GM18519 (cell line): Measurements from ENCODE around the gene STARD13.
"Not testable (repeated sequence)": the region's sequence is repeated elsewhere in the genome, so short reads cannot be mapped to it uniquely, and the experiment has no call there.

ENCODE experiments used
- ATAC-seq: cut with Tn5 transposase; IDR thresholded peaks from one replicate; pipeline ENCODE4 v1.9.1; 2021; ENCODE audit warnings: mild to moderate bottlenecking, moderate library complexity; ENCODE audit not compliant: unreplicated experiment, low FRiP score

STARD13 gene

GRCh38 chr13:33260168-33261098, 25.1 kb downstream of the STARD13 start:
- no peak for ATAC-seq

DNA sequence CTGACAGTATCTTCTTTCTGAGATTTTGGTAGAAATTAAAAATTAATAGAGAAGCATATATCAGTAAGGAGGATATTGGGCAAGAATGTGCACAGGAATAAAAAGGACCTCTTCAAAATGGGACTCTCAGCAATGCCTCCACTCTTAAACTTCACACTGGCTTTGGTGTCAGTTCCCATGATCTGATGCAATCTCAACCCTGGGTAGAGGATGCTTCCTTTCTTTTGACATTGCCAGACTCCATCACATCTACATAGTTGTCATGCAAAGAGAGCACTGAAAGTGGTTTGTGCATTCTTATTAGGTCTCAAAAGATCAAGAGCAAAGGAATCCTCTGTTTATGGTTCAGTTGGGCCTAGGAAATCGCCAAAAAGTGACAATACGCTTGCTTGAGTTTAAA, 26.3 kb downstream of the STARD13 start:
- no peak for ATAC-seq

DNA sequence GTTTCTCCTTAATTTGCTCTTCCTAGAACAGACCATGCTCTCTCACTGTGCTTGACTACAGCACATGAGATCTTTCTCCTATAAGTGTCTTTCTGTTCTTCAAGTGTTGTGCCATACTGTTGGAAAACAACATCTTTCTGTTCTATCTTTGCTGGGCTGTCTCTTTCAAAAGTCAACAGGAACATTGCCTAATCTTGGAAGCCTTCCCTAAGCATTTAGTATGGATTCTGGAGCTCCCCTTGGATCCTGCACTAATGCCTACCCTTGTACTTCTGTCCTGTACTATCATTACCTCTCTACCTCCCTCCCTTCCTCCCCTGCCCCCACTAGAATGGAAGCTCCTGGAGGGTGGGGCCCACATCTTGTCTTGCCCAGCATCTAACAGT, 26.8 kb downstream of the STARD13 start:
- no peak for ATAC-seq

DNA sequence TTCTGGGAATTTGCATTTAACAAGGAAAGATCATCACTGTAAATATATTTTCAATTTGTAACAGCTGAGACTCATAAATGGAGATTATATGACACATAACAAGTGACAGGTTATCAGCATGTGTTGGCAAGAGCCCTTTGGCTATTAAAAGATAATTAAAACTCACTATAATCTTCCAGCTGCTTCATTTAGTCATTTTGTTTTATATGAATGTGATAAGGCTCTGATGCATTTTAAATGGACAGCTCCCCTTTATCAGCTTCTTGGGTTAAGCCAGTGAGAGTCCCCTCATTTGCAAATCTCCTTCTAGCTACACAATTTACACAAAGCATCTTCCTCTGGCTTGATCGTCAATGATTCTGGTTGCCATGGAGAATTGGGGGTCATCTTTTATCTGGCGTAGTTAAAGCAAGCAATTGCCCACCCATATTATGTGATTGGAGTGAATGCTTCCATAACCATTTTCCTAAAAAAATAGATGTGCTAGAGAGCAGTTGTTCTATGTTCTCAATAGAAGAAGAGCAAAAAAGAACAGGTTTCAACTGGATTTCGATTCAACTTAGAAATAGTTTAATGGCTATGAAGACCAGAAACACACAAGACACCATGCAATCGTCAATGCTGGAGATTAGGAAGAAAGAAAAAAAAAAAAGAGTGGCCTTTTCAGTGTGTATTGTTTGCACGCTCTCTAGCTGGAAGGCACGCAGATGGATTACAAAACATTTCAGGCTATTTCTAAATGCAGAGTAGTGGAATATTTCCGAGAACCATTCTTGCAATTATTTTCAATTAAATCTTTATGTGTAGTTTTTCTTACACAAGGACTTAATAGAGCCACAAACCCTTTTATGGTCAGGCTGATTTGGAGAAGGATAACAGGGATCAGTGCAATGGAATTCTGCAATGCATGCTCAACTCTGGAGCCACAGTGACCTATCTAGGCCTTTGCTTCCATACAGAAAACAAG, 27.4 kb downstream of the STARD13 start:
- no peak for ATAC-seq

DNA sequence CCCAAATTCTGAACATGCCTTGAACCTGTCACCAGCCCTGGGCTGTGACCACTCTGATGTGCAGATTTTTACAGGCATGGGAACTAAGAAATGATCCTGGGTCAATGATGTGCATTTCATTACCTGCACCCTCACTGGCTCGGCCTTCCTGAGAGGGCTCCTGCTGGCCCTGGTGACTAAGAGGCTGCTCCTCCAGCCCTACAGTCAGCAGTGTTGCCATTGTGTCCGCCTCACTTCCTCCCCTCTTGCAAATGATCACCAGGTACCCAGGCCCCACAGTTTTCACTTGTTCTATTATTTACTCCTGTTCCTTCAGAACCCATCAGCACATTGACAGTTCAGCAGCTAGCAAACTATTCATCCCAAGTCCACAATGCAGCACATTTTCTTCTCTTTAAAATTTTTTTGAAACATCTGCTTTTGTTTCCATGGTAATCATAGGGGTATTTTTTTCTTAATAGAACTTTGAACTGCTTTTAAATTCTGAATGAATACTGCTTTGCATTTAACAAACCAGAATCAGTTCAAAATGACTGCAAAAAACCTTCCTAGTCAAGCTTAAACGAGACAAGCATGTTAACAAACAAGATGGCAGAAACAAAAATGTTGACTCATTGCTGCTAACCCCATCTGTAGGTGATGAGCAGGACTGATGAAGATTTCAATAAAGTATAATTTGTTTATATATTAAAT, 29.3 kb downstream of the STARD13 start:
- no peak for ATAC-seq

DNA sequence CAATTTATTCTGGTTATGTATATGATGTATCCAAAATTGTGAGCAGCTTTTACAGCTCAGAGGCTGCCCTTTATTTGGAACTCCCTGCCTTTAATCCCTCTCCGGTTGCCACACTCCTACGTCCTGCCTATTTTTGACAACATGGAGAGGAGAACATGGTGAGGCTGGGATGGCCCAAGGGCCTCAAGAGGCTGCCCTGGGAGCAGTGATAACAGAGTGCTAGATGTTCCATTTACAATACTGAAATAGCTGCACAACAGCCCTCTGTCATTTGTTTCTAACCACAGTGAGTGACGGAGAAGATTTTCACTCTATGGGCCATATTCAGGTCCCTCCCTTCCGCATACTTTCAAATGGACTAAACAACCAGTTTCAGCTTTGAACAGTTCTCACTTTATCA, 33.4 kb downstream of the STARD13 start:
- no peak for ATAC-seq

DNA sequence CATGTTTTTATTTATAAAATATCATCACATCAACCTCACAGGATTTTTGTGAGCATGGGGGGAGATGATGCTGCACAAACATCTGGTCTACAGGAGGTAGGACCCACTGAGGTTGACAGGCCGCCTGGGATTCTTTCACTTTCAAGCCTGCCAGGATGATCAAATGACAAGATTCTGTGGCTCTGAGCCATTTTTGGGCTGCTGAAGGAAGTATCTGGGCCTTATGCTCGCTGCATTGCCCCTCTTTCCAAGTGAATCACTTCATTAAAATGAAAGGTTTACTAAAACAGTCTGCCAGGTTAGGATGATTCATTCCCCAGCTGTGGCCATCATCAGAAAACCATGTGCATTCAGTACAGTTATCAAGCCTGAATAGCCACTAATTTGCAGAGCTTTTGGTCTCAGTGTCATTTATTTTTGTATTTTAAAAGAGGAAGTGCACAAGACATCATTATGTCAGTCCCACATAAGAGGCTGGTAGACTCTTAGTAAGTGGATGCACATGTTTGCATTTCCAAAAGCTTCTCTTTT, 34.4 kb downstream of the STARD13 start:
- ATAC-seq = peak; percentile 76

DNA sequence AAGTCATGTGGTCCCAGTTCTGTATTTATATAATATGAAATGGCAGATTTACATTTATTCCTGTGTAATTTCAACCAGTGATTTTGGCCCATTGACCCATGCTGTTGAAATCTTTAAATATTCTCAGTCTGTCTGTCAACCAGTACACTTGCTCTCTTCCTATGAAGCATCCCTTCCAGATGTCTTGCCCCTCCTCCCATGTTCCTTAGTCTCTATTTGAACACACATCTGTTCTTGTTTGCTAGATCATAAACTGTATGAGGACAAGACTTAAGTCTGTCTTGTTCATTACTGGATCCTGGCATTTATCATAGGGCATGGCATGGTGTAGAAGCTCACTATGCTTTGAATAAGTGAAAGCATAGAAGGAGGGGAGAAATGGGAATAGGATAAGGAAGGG, 34.9 kb downstream of the STARD13 start:
- no peak for ATAC-seq

DNA sequence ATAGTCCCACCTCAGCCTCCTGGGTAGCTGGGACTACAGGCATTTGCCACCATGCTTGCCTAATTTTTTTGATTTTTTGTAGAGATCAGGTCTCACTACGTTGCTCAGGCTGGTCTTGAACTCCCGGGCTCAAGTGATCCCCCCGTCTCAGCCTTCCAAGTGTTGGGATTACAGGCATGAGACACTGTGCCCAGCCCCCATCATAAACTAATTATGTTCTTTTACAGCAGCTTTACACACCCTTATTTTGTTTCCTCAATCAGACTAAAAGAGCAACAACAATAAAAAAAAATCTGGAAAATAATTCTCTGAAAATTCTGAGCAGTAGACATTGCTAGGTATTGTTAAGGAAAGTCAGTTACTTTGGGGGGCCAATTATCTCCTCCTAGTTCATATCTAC, 35.7 kb downstream of the STARD13 start:
- ATAC-seq = no peak

- no peak for ATAC-seq
These were observed 36.5 kb downstream of the STARD13 start for GRCh38 chr13:33249066-33249465.

DNA sequence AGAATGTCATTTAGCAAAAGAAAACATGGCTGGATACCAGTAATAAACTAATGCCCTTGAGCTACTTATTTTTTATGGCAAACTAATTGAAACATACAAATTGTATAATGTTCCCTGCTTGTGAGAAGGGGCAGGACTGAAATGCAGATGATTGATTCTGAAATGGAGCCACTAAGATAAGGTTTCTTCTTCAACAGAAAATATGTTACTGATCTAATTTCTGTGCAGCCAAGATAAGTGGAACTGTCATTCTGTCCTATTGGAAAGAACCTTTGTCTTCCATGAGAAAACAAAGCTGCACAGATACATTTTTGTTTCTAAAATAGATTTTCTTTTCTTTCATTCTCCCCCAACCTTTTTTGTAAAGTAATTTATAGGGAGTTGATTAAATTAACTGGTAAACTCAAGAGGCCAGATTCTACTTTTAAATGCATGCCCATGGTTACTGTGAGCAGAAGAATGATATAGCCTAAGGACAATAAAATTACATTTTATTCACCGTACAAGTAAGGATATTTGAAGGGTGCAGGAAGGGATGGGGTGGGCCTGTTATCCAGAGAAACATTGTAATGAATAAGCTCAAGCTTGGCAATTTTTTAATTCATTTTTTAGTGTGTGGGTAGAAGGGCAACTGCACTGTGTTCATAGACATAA, 39.9 kb downstream of the STARD13 start:
- no peak for ATAC-seq

DNA sequence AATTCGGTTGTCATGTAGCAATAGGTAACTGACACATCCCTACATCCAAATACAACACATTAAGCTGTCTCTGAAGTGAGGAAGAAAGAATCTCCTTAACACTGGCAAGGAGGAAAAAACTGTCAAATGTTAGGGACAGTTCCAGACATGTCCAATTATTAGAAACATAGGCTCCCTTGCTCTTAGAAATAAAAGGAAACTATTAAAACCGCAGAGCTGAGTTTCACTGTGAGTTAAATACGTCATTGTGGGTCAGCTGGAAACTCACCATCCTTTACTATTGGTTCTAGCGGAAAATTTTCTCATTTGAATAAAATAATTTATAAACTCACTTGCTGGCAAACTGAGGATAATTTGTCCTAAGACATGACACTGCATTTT, 40.7 kb downstream of the STARD13 start:
- ATAC-seq = no peak

DNA sequence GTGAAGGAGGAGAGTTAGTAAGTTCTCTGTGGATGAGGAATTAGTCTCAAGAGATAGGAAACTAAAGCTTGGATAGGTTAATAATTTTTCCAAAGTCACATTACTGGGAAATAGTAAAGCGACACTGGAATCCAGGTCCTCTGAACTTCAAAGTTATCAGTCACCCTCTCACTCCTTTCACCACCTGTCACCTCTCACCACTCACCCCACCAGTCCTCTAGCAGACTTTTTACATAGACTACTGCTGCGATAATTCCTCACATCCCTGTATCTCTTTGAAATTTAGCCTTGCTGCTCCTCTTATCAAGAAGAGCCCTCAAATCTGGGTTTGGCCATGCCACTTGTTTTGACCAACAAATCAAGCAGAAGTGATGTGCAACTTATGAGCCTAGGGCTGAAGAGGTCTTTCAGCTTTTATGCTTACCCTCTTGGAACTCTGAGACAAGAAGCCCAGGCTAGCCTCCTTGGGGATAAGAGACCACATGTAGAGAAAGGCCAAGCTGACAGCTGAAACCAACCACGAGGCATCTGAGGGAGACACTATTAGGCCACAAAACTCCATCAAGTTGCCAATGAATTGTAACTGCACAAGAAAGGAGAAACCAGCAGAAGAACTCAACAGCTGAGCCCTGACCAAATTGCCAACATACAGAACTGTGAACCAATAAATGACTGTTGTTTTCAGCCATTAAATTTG, 41.2 kb downstream of the STARD13 start:
- no peak for ATAC-seq

GRCh38 chr13:33242984-33243617, 42.5 kb downstream of the STARD13 start:
- no peak for ATAC-seq

- not testable (repeated sequence) for ATAC-seq
These were observed 43.2 kb downstream of the STARD13 start for GRCh38 chr13:33242372-33242771.

DNA sequence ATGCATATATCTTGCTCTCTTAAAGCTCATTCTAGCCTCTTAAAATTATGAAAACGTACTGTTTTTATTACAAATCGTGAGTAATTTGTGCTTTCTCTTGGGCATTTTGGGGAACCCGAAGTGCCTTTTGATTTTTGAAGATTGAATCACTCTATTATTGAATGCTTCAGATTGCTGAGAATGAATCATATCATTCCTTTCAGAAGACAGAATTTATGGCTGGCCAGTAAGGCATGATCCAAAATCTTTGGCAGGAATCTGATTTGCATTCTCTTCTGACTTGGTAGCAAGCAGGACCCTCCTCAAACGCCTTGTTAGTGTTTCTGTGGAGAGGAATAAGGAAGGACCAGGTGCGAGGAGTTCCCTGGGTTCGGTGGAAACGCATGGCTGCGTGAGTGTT, 49.5 kb downstream of the STARD13 start:
- ATAC-seq = no peak

DNA sequence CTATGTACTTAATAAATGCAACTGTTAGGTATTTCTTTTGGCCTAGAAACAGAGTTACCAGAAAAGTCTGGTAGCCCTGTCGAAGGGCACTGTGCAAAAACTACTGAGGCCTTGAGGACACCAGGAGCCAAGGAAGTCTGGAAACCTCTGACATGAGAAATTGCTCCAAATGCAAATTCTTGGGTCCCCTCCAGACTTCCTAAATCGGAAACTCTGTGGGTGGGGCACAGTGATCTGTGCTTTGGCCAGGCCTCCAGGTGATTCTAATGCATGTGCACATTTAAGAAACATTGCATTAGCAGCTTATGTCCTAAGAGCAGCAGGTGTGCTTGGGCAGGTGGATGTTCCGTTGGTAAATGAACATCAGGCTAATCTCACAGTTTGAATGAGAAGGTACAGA, 50.0 kb downstream of the STARD13 start:
- ATAC-seq = no peak

GRCh38 chr13:33235078-33235477, 50.5 kb downstream of the STARD13 start:
- ATAC-seq = no peak

DNA sequence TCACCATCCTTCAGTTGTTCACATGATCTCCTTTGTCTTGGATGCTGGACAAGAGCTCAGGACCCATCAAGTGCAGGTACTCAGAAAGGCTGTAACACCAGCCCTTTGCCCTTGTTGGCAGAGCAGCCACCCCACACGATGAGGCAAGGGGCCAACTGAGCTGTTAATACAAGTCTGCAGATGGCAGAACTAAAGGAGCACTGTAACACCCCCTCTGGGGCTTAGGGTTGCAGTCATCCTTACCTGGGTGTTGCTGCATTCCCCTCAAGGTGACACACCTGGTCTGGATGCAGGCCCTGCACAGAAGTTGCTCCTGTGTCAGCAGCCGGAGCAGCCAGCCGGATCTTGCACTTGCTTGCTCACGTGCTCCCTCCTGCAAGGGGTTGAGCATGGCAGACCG, 52.0 kb downstream of the STARD13 start:
- no peak for ATAC-seq
